Bronchial smooth muscle cell (primary cell): ENCODE results near the gene SYNC. TPM values are rescaled to one million over a fixed set of nuclear protein-coding genes. Genes with fewer than 3 reads are reported as not detected.

ENCODE experiments used
- total RNA-seq: library from RNA; depleted of rRNA; stranded (reverse); fragments of >200 nt; gene quantifications from 2 replicates; pipeline ENCODE4 v1.2.1, GENCODE V29; 2014

SYNC gene
- total RNA-seq = 108 TPM in 2 replicates

GRCh38 chr1:32702599-32703478, at the start of gene SYNC:
Gene SYNC (minus strand): TSS chr1:32702770. CDS start chr1:32702660, 110 bp downstream.

GRCh38 chr1:32650752-32651460, 51.7 kb downstream of the SYNC start, which contains the start of gene RBBP4:
Gene RBBP4 (plus strand): TSS chr1:32651208. CDS start chr1:32651307, 99 bp downstream.

DNA sequence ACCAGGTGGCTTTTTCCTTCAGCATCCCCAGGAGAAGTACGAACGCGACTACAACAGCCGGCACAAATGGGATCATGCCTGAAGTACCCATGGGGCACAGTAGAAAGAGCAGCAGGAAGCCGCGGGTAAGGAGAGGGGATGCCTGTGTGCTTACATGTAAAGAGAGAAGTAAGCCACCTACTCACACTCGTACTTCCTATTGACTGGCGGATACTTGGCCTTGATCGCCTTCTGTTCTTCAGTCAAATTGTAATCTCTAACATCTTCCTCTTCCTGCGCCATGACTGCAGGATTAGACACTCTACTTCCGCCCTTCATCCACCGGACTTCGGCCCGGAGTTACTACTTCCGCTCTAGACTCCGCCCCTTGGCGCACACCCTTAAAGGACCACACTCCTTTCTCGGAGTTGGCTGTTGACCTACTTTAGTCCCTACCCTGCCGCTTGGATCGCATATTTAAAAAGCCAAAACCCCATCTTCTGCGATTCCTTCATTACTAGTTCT, 52.3 kb downstream of the SYNC start, which contains the start of gene ZBTB8OS:
Gene ZBTB8OS, minus strand, starts transcription at position 303 of the 504 bp plus-strand sequence. Its CDS starts 21 bp downstream, at position 282.

Other genes starting within 250 kb of the SYNC start
- gene ZBTB8B, start 237.7 kb downstream of the SYNC start, total RNA-seq = under 0.01 TPM in 2 replicates
- 4.7 and 7.0 TPM in 2 replicates for gene ZBTB8A, start 163.3 kb downstream of the SYNC start, total RNA-seq
- gene ZBTB8OS, start 52.2 kb downstream of the SYNC start, total RNA-seq = 48.1 and 69.9 TPM in 2 replicates
- gene RBBP4, start 51.6 kb downstream of the SYNC start, total RNA-seq = 62.4 and 121 TPM in 2 replicates
- gene YARS1, start 114.6 kb upstream of the SYNC start, total RNA-seq = 83.7 and 86.2 TPM in 2 replicates
- gene S100PBP, start 114.9 kb upstream of the SYNC start, total RNA-seq = 37.0 and 59.8 TPM in 2 replicates
- 4.6 and 17.1 TPM in 2 replicates for gene FNDC5, start 168.1 kb upstream of the SYNC start, total RNA-seq
- 0.43 TPM in 1 of 2 replicates, not detected in the other for gene HPCA, start 183.7 kb upstream of the SYNC start, total RNA-seq
- gene TMEM54, start 198.6 kb upstream of the SYNC start, total RNA-seq = 27.9 and 55.5 TPM in 2 replicates